Right ventricle myocardium superior (tissue), 1 donor: ENCODE measurements around the gene CDC37L1. TPM values are rescaled to one million over a fixed set of nuclear protein-coding genes. Genes with fewer than 3 reads are reported as not detected.

Source experiments
- ATAC-seq: fragments of 200-7000 bp; cut with Tn5 transposase; one replicate; pipeline ENCODE4 v1.9.1; 2020; ENCODE audit warnings: mild to moderate bottlenecking; ENCODE audit not compliant: poor library complexity
- DNase-seq: peaks from one replicate; pipeline ENCODE4 v3.0.0-alpha.2; 2020
- intact Hi-C: fragments of 100-400 bp; cut with DNase I; formaldehyde crosslinking; loops from one replicate; pipeline ENCODE4 v1.11.2; 2022
- total RNA-seq: library from RNA; stranded (reverse); fragmentation: NEBNext Ultra II Directional; extraction: Animal tissue kit (Norgen Biotek cat#: 25700); gene quantifications from one replicate; pipeline ENCODE4 v1.2.1, GENCODE V29; 2021
- donor health status: DM: no; HTN: yes; CAD: no; lungs with severe emphysema.

CDC37L1 gene
- total RNA-seq, 1 donor from 2014 or later = 40.2 TPM

- peak; percentile 73 for ATAC-seq
- peak; percentile 83 for DNase-seq
- intact Hi-C loops = no loop called here
These were observed 13.2 kb upstream of the CDC37L1 start, which contains the start of gene SPATA6L for GRCh38 chr9:4666042-4666699. SPATA6L (minus strand) TSS chr9:4666480; CDS start chr9:4666250, 230 bp downstream.

GRCh38 chr9:4667681-4668080, 11.7 kb upstream of the CDC37L1 start:
- intact Hi-C loops = no loop called here
- DNase-seq (no peak), ATAC-seq (no peak)

- intact Hi-C loops = no loop called here
- no peak for DNase-seq
- no peak for ATAC-seq
These were observed 10.8 kb upstream of the CDC37L1 start for GRCh38 chr9:4668604-4669003.

GRCh38 chr9:4669890-4670289, 9.5 kb upstream of the CDC37L1 start:
- DNase-seq = no peak
- ATAC-seq = no peak
- intact Hi-C loops = no loop called here

GRCh38 chr9:4670591-4670990, 8.8 kb upstream of the CDC37L1 start:
- ATAC-seq = no peak
- no peak for DNase-seq
- intact Hi-C loops = no loop called here

- intact Hi-C loops = no loop called here
- DNase-seq = no peak
- no peak for ATAC-seq
These were observed 7.6 kb upstream of the CDC37L1 start for GRCh38 chr9:4671737-4672136.

GRCh38 chr9:4674783-4675182, 4.6 kb upstream of the CDC37L1 start:
- intact Hi-C loops = no loop called here
- DNase-seq = no peak
- no peak for ATAC-seq

- no peak for DNase-seq
- intact Hi-C loops = no loop called here
These were observed 2.0 kb upstream of the CDC37L1 start for GRCh38 chr9:4677392-4677791.

GRCh38 chr9:4678679-4679267, 596 bp upstream of the CDC37L1 start:
- ATAC-seq = peak; percentile 32
- no peak for DNase-seq
- intact Hi-C loops = no loop called here

More at GRCh38 chr9:4677392-4677791, 2.0 kb upstream of the CDC37L1 start:
- no peak for ATAC-seq

- ATAC-seq = peak; percentile 26
- no peak for DNase-seq
- intact Hi-C loops = no loop called here
These were observed 780 bp downstream of the CDC37L1 start for GRCh38 chr9:4680173-4680525.

- DNase-seq (no peak), ATAC-seq (no peak)
- intact Hi-C loops = no loop called here
These were observed 1.4 kb downstream of the CDC37L1 start for GRCh38 chr9:4680750-4681149.

- intact Hi-C loops = no loop called here
- ATAC-seq = no peak
- no peak for DNase-seq
These were observed 5.5 kb downstream of the CDC37L1 start for GRCh38 chr9:4684820-4685219.

- no peak for DNase-seq
- peak; percentile 69 for ATAC-seq
- intact Hi-C loops = no loop called here
These were observed 6.7 kb downstream of the CDC37L1 start for GRCh38 chr9:4686112-4686511.

GRCh38 chr9:4686584-4686983, 7.2 kb downstream of the CDC37L1 start:
- peak; percentile 36 for ATAC-seq
- intact Hi-C loops = no loop called here
- DNase-seq = no peak

- ATAC-seq (no peak), DNase-seq (no peak)
- intact Hi-C loops = no loop called here
These were observed 9.7 kb downstream of the CDC37L1 start for GRCh38 chr9:4689021-4689420.

GRCh38 chr9:4689687-4690104, 10.3 kb downstream of the CDC37L1 start:
- intact Hi-C loops = no loop called here
- DNase-seq (no peak), ATAC-seq (no peak)

GRCh38 chr9:4690144-4690543, 10.8 kb downstream of the CDC37L1 start:
- DNase-seq = no peak
- intact Hi-C loops = no loop called here
- no peak for ATAC-seq

GRCh38 chr9:4691795-4692194, 12.4 kb downstream of the CDC37L1 start:
- ATAC-seq = no peak
- intact Hi-C loops = no loop called here
- DNase-seq = no peak

GRCh38 chr9:4700091-4700490, 20.7 kb downstream of the CDC37L1 start:
- ATAC-seq (no peak), DNase-seq (no peak)
- intact Hi-C loops = no loop called here

- ATAC-seq (no peak), DNase-seq (no peak)
- intact Hi-C loops = no loop called here
These were observed 21.6 kb downstream of the CDC37L1 start for GRCh38 chr9:4700932-4701331.

- intact Hi-C loops = no loop called here
- DNase-seq (no peak), ATAC-seq (no peak)
These were observed 22.2 kb downstream of the CDC37L1 start for GRCh38 chr9:4701526-4701925.
